GM12891 (cell line): ENCODE data around the gene UBR2.

Experiments used
- PAX5 ChIP-seq: IDR thresholded peaks from 2 replicates; pipeline ENCODE4 v1.6.1; 2011; ENCODE audit warnings: low read length, moderate library complexity, mild to moderate bottlenecking; ENCODE audit not compliant: insufficient read depth, severe bottlenecking
- POLR2A ChIP-seq: IDR thresholded peaks from 2 replicates; pipeline ENCODE4 v1.6.1; 2011; ENCODE audit warnings: low read depth, low read length, control low read depth
- POLR2AphosphoS5 ChIP-seq: IDR thresholded peaks from 2 replicates; pipeline ENCODE4 v1.6.1; 2011; ENCODE audit warnings: low read depth, low read length, control low read depth
- SPI1 ChIP-seq: IDR thresholded peaks from 2 replicates; pipeline ENCODE4 v1.6.1; 2011; ENCODE audit warnings: low read depth, low read length, control low read depth
- TAF1 ChIP-seq: IDR thresholded peaks from 2 replicates; pipeline ENCODE4 v1.6.1; 2011; ENCODE audit warnings: low read depth, low read length, control low read depth

GRCh38 chr6:42527204-42527603, 36.6 kb upstream of the UBR2 start:
- TF ChIP-seq TAF1: no peak
- TF ChIP-seq POLR2A: no peak
- TF ChIP-seq POLR2AphosphoS5: no peak
- TF ChIP-seq SPI1: no peak
- TF ChIP-seq PAX5: no peak
